Glutamatergic neuron (in vitro differentiated cells): ENCODE data around the gene CTBP1. TPM values are rescaled to one million over a fixed set of nuclear protein-coding genes. Genes with fewer than 3 reads are reported as not detected.

Experiments used
- DNase-seq: peaks from one replicate; pipeline ENCODE4 v3.0.0; 2022
- H3K27ac Mint-ChIP-seq: one replicate; pipeline ENCODE4 v1.8.0; 2020; ENCODE audit warnings: mild to moderate bottlenecking, mixed read lengths, inconsistent platforms; ENCODE audit not compliant: unreplicated experiment
- H3K27me3 Mint-ChIP-seq: one replicate; pipeline ENCODE4 v1.8.0; 2020; ENCODE audit warnings: mild to moderate bottlenecking, moderate library complexity, mixed read lengths, inconsistent platforms; ENCODE audit not compliant: unreplicated experiment
- H3K36me3 Mint-ChIP-seq: one replicate; pipeline ENCODE4 v1.8.0; 2020; ENCODE audit warnings: mild to moderate bottlenecking, mixed read lengths, inconsistent platforms; ENCODE audit not compliant: unreplicated experiment
- H3K4me1 Mint-ChIP-seq: one replicate; pipeline ENCODE4 v1.8.0; 2020; ENCODE audit warnings: mild to moderate bottlenecking, low read depth, mixed read lengths, inconsistent platforms; ENCODE audit not compliant: unreplicated experiment
- H3K4me3 Mint-ChIP-seq: one replicate; pipeline ENCODE4 v1.8.0; 2020; ENCODE audit warnings: mild to moderate bottlenecking, mixed read lengths, inconsistent platforms; ENCODE audit not compliant: unreplicated experiment
- H3K9me3 Mint-ChIP-seq: one replicate; pipeline ENCODE4 v1.8.0; 2020; ENCODE audit warnings: mild to moderate bottlenecking, moderate library complexity, mixed read lengths, inconsistent platforms; ENCODE audit not compliant: unreplicated experiment
- total RNA-seq: library from RNA; stranded (reverse); fragmentation: NEBNext Ultra II Directional; extraction: Animal tissue kit (Norgen Biotek cat#: 25700); gene quantifications from one replicate; pipeline ENCODE4 v1.2.1, GENCODE V29; 2021; ENCODE audit not compliant: unreplicated experiment
- TF ChIP-seq, protein P1 (sequence below): fragments of 200-600 bp; sonication (generic); IDR thresholded peaks from one replicate; pipeline ENCODE4 v1.5.0; 2021; ENCODE audit not compliant: partially characterized antibody, unreplicated experiment

The CTBP1 gene
- total RNA-seq, 1 donor from 2014 or later = 302 TPM

DNA sequence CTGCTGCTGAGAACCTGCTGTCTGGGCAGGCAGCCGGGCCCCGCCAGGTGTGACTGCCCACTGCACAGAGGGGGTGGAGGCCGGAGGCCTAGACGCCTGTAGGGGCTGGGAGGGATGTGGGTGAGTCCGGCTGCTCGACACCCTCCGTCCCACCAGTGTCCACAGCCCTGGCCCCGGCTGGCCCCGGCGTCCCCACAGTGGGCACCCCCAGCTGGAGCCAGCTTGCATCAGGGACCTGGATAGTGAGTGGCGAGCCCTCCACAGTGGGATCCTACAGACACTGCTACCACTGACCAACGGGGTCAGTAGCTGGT, 41.8 kb downstream of the CTBP1 start:
- no peak overlapping the region for H3K27ac Mint-ChIP-seq
- peak; percentile 15 for DNase-seq
- no peak overlapping the region for H3K4me3 Mint-ChIP-seq
- no peaks in the 10 kb centered on the region for H3K36me3 Mint-ChIP-seq
- TF ChIP-seq, protein P1, sequence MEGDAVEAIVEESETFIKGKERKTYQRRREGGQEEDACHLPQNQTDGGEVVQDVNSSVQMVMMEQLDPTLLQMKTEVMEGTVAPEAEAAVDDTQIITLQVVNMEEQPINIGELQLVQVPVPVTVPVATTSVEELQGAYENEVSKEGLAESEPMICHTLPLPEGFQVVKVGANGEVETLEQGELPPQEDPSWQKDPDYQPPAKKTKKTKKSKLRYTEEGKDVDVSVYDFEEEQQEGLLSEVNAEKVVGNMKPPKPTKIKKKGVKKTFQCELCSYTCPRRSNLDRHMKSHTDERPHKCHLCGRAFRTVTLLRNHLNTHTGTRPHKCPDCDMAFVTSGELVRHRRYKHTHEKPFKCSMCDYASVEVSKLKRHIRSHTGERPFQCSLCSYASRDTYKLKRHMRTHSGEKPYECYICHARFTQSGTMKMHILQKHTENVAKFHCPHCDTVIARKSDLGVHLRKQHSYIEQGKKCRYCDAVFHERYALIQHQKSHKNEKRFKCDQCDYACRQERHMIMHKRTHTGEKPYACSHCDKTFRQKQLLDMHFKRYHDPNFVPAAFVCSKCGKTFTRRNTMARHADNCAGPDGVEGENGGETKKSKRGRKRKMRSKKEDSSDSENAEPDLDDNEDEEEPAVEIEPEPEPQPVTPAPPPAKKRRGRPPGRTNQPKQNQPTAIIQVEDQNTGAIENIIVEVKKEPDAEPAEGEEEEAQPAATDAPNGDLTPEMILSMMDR = no peak
- peaks cover 13% of the 10 kb centered on the region for H3K4me1 Mint-ChIP-seq
- H3K9me3 Mint-ChIP-seq = peaks cover 12% of the 10 kb centered on the region
- peaks cover 14% of the 10 kb centered on the region for H3K27me3 Mint-ChIP-seq

DNA sequence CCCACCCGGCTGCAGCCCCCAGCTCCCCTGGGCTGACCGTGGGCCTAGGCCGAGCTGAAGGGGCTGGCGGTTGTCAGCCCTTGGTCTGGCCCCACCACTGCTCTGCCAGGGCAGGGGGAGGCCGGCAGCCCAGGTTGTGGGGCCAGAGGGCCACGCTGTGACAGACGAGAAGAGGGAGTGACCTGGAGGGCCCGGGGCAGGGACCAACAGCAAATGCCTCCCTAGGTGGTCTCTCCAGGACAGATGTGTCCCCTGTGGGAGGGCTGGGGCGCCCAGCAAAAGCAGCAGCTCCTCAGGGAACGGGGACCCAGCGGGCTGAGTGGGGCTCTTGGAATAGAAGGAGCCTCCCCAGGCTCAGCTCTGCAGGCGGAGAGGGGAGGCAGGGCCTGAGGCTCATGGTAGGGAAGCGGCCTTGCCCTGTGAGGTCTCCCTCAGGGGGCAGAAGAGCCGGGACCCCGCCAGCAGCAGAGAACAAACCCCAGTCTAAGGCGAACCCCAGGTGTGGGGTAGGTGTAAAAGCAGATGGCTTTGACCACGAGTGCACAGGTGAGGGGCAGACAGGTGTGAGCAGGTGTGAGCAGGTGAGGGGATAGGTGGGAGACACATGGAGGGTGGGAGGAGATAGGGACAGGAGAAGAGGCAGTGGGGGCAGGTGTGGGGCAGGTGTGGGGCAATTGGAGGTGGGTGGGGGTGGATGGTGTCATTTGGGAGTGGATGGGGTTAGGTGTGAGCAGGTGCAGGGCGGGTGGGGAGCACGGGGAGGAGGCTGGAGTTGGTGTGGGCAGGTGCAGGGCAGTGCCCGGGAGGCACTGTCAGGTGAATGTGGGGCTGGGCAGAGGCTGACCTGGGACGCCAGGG, 42.4 kb downstream of the CTBP1 start:
- H3K27me3 Mint-ChIP-seq = peaks cover 12% of the 10 kb centered on the region
- H3K9me3 Mint-ChIP-seq = peaks cover 8% of the 10 kb centered on the region
- H3K27ac Mint-ChIP-seq = no peak overlapping the region
- TF ChIP-seq, protein P1 = no peak
- H3K36me3 Mint-ChIP-seq = no peaks in the 10 kb centered on the region
- no peak overlapping the region for H3K4me3 Mint-ChIP-seq
- H3K4me1 Mint-ChIP-seq = peaks cover 16% of the 10 kb centered on the region
- peak; percentile 12 for DNase-seq

DNA sequence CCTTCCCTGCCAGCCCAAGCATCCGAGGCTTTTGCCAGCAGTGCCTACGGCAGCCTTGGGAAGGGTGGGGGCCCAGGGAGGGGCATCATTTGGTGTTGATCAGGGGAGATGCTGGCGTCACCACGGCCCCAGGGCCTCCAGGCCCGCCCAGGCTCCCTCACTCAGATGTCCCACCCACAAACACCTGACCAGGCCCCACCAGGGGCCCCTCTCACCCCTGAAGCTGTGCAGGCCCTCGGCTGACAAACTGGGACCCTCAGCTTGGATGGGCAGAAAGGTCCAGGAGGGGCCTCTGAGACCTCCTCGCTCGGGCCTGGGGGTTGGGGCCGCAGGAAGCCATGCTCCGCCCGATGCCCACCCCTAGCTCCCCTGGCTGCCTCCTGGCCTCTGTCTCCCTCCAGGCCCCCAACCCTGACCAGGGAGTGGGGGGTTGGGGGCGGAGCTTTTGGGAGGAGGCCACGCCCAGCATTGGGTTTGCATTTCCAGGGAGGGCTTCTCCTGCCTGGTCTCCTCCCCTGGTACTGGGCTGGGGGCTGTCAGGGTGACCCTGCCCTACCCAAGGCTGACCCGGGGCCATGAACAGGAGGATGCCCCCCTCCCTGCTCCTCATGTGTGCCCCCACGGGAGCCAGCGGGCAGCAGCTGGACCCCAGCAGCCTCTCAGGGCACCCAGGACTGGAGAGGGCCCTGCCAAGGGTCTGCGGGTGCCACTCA, 43.2 kb downstream of the CTBP1 start:
- Mint-ChIP-seq H3K4me1 (peaks cover 16% of the 10 kb centered on the region), H3K4me3 (no peak overlapping the region), H3K27me3 (peaks cover 11% of the 10 kb centered on the region), H3K9me3 (peaks cover 4% of the 10 kb centered on the region), H3K36me3 (no peaks in the 10 kb centered on the region), H3K27ac (no peak overlapping the region)
- peak; percentile 16 for DNase-seq
- TF ChIP-seq, protein P1 = no peak

DNA sequence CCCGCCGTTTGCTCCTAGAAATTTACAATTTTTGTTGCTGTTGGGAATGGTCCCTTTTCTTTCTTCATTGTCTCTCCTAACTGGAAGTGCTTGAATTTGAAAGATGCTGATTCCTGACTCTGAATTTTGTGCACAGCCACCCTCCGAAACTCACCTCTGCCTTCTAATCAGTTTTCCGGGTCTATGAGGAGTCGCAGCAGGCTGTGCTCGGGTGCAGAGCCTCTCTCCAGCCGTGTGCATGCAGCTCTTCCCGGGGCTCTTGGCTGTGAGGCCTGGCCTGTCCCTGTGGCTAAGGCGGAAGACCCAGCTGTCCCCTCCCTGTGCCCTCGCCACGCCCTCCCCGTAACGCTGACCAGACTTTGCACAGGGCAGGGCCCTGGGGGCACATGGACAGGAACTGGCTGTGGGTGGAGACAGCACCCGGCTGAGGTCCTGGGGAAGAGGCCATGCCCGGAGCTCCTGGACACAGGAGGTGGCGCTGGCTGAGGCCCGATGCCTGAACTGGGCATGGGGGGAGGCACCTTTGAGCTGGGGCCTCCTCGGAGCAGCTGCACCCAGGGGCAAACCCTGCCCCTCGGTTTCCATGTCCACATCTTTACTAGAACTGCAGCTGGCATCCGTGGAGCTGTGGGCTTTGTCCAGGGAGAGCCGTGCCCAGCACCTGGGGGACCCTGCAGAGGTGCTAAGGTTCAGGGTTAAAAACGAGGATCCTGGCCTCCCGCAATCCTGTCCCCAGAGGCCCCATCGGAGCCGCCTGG, 43.9 kb downstream of the CTBP1 start:
- TF ChIP-seq, protein P1 = no peak
- Mint-ChIP-seq H3K9me3 (peaks cover 4% of the 10 kb centered on the region), H3K27me3 (peaks cover 12% of the 10 kb centered on the region), H3K4me1 (peaks cover 16% of the 10 kb centered on the region), H3K36me3 (no peaks in the 10 kb centered on the region), H3K27ac (peak overlapping the region; percentile 52), H3K4me3 (peak overlapping the region; percentile 34)
- DNase-seq = peak; percentile 23
